OCI-LY3 (cell line): ENCODE measurements around the gene RCOR2.

ENCODE experiments used
- EZH2phosphoT487 ChIP-seq: fragments of 200-600 bp; shearing (Covaris generic); IDR thresholded peaks from 2 replicates; pipeline ENCODE4 v1.6.1; 2018; ENCODE audit warnings: antibody characterized with exemption, mixed run types, low read depth
- TF ChIP-seq, protein P1 (sequence below): fragments of 200-600, 300-600 bp; sonication (generic); IDR thresholded peaks from 2 replicates; pipeline ENCODE4 v1.5.1; 2014; ENCODE audit warnings: antibody characterized with exemption, low read length, low read depth

GRCh38 chr11:63920939-63921417 is 4.0 kb upstream of the RCOR2 start:
- TF ChIP-seq, protein P1, sequence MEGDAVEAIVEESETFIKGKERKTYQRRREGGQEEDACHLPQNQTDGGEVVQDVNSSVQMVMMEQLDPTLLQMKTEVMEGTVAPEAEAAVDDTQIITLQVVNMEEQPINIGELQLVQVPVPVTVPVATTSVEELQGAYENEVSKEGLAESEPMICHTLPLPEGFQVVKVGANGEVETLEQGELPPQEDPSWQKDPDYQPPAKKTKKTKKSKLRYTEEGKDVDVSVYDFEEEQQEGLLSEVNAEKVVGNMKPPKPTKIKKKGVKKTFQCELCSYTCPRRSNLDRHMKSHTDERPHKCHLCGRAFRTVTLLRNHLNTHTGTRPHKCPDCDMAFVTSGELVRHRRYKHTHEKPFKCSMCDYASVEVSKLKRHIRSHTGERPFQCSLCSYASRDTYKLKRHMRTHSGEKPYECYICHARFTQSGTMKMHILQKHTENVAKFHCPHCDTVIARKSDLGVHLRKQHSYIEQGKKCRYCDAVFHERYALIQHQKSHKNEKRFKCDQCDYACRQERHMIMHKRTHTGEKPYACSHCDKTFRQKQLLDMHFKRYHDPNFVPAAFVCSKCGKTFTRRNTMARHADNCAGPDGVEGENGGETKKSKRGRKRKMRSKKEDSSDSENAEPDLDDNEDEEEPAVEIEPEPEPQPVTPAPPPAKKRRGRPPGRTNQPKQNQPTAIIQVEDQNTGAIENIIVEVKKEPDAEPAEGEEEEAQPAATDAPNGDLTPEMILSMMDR = peak; percentile 94
- TF ChIP-seq EZH2phosphoT487 = no peak
